ENCODE data around the gene RAD51D. TPM values are rescaled to one million over a fixed set of nuclear protein-coding genes. Genes with fewer than 3 reads are reported as not detected.
A peak's percentile ranks its signal among the peaks of the same experiment; 100 is the strongest.

RAD51D gene
- polyA plus RNA-seq (13.8 and 19.0 TPM in 2 replicates), polyA minus RNA-seq (12.7 and 22.9 TPM in 2 replicates)

GRCh38 chr17:35119370-35120165, at the start of gene RAD51D:
TSS of gene RAD51D (minus strand) at chr17:35119860. CDS start at chr17:35119613, 247 bp downstream.
- Histone ChIP-seq H3K79me2 (replicated peaks; ENCODE audit: insufficient read depth, low read length) (no peaks in the 10 kb centered on the region), H3K27ac (ENCODE audit: low read length) (peak within 1 kb of the TSS; percentile 28), H2AFZ (ENCODE audit: low read depth, low read length) (peak within 1 kb of the TSS; percentile 90), H4K20me1 (ENCODE audit: insufficient read depth) (no peaks in the 10 kb centered on the region), H3K4me2 (ENCODE audit: low read length) (peak within 1 kb of the TSS; percentile 78), H3K9me3 (ENCODE audit: low read length) (no peaks in the 10 kb centered on the region), H3K9ac (ENCODE audit: low read length) (peak within 1 kb of the TSS; percentile 72), H3F3A (ENCODE audit: insufficient read depth, low read length, poor library complexity, severe bottlenecking) (no peaks in the 10 kb centered on the region), H3K9me2 (ENCODE audit: insufficient read depth, low read length) (no peaks in the 10 kb centered on the region), H3K36me3 (ENCODE audit: insufficient read depth, low read length) (no peaks in the 10 kb centered on the region), H3K4me3 (ENCODE audit: low read length) (peak within 1 kb of the TSS; percentile 89), H3K27me3 (ENCODE audit: insufficient read depth, low read depth, low read length) (no peaks in the 10 kb centered on the region)
- TF ChIP-seq EZH2 (IDR thresholded peaks at IDR 0.05; ENCODE audit: borderline replicate concordance, insufficient read depth, low read length, poor library complexity, severe bottlenecking) (no peak), SMC3 (conservative IDR thresholded peaks at IDR 0.05; ENCODE audit: poor library complexity) (peak; percentile 97), TAF1 (IDR thresholded peaks at IDR 0.05; ENCODE audit: low read depth) (peak; percentile 17), MXI1 (conservative IDR thresholded peaks at IDR 0.05; ENCODE audit: poor library complexity, severe bottlenecking) (peak; percentile 91), REST (IDR thresholded peaks at IDR 0.05; ENCODE audit: borderline replicate concordance) (peak; percentile 17), EP300 (conservative IDR thresholded peaks at IDR 0.05; ENCODE audit: poor library complexity, severe bottlenecking) (peak; percentile 59), RAD21 (conservative IDR thresholded peaks at IDR 0.05) (peak; percentile 95), POLR2AphosphoS5 (IDR thresholded peaks at IDR 0.05) (peak; percentile 15)
- TF ChIP-seq, protein P1, sequence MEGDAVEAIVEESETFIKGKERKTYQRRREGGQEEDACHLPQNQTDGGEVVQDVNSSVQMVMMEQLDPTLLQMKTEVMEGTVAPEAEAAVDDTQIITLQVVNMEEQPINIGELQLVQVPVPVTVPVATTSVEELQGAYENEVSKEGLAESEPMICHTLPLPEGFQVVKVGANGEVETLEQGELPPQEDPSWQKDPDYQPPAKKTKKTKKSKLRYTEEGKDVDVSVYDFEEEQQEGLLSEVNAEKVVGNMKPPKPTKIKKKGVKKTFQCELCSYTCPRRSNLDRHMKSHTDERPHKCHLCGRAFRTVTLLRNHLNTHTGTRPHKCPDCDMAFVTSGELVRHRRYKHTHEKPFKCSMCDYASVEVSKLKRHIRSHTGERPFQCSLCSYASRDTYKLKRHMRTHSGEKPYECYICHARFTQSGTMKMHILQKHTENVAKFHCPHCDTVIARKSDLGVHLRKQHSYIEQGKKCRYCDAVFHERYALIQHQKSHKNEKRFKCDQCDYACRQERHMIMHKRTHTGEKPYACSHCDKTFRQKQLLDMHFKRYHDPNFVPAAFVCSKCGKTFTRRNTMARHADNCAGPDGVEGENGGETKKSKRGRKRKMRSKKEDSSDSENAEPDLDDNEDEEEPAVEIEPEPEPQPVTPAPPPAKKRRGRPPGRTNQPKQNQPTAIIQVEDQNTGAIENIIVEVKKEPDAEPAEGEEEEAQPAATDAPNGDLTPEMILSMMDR (IDR thresholded peaks at IDR 0.05; ENCODE audit: poor library complexity, severe bottlenecking), result peak; percentile 99

- Histone ChIP-seq H3K36me3 (ENCODE audit: insufficient read depth, low read length) (no peaks in the 10 kb centered on the region), H2AFZ (ENCODE audit: low read depth, low read length) (no peak overlapping the region), H3K79me2 (replicated peaks; ENCODE audit: insufficient read depth, low read length) (no peaks in the 10 kb centered on the region), H3K9ac (ENCODE audit: low read length) (no peak overlapping the region), H3F3A (ENCODE audit: insufficient read depth, low read length, poor library complexity, severe bottlenecking) (no peaks in the 10 kb centered on the region), H3K4me3 (ENCODE audit: low read length) (no peak overlapping the region), H3K4me2 (ENCODE audit: low read length) (no peak overlapping the region), H3K9me3 (ENCODE audit: low read length) (no peaks in the 10 kb centered on the region), H3K27me3 (ENCODE audit: insufficient read depth, low read depth, low read length) (no peaks in the 10 kb centered on the region), H3K27ac (ENCODE audit: low read length) (no peak overlapping the region), H3K9me2 (ENCODE audit: insufficient read depth, low read length) (no peaks in the 10 kb centered on the region), H4K20me1 (ENCODE audit: insufficient read depth) (no peaks in the 10 kb centered on the region)
- no peak for TF ChIP-seq EZH2 (IDR thresholded peaks at IDR 0.05; ENCODE audit: borderline replicate concordance, insufficient read depth, low read length, poor library complexity, severe bottlenecking)
- TF ChIP-seq POLR2AphosphoS5 (IDR thresholded peaks at IDR 0.05), result no peak
- no peak for TF ChIP-seq REST (IDR thresholded peaks at IDR 0.05; ENCODE audit: borderline replicate concordance)
- TF ChIP-seq EP300 (conservative IDR thresholded peaks at IDR 0.05; ENCODE audit: poor library complexity, severe bottlenecking), result no peak
Measured at GRCh38 chr17:35167666-35168065, 48.0 kb upstream of the RAD51D start.

Data from neural cell (in vitro differentiated cells).